Activated CD8-positive, alpha-beta T cell treated with anti-CD3 and anti-CD28 coated beads, Interleukin-2, amount 10 ng/mL, durations not matched to agents 7 days and 5 days (primary cell): ENCODE measurements around the gene SLC37A4. TPM values are rescaled to one million over a fixed set of nuclear protein-coding genes. Genes with fewer than 3 reads are reported as not detected.
"Not testable (repeated sequence)": the region's sequence is repeated elsewhere in the genome, so short reads cannot be mapped to it uniquely, and the experiment has no call there.

Experiments
- ATAC-seq: fragments of 150-1000 bp; cut with Tn5 transposase; one replicate; pipeline ENCODE4 v1.10.0; 2021; ENCODE audit warnings: moderate library complexity
- CTCF ChIA-PET: fragments of 350-600 bp; sonication (Branson Sonifier 250); formaldehyde crosslinking; loops from one replicate; lab custom pipeline; 2021; ENCODE audit warnings: antibody characterized with exemption; lab: Charles Lee
- POLR2A ChIA-PET: fragments of 350-600 bp; sonication (Branson Sonifier 250); formaldehyde crosslinking; loops from one replicate; lab custom pipeline; 2021; ENCODE audit warnings: antibody characterized with exemption; lab: Charles Lee
- DNase-seq: peaks from one replicate; pipeline ENCODE4 v3.0.0-alpha.2; 2020
- H3K27ac Mint-ChIP-seq: one replicate; pipeline ENCODE4 v1.8.0; 2021; ENCODE audit warnings: mild to moderate bottlenecking, mixed read lengths
- H3K27me3 Mint-ChIP-seq: one replicate; pipeline ENCODE4 v1.8.0; 2021; ENCODE audit warnings: low read depth, mixed read lengths
- H3K36me3 Mint-ChIP-seq: one replicate; pipeline ENCODE4 v1.8.0; 2021; ENCODE audit warnings: low read depth, mixed read lengths
- H3K4me1 Mint-ChIP-seq: one replicate; pipeline ENCODE4 v1.8.0; 2021; ENCODE audit warnings: low read depth, mixed read lengths
- H3K4me3 Mint-ChIP-seq: one replicate; pipeline ENCODE4 v1.8.0; 2021; ENCODE audit warnings: mild to moderate bottlenecking, mixed read lengths
- H3K9me3 Mint-ChIP-seq: one replicate; pipeline ENCODE4 v1.8.0; 2022; ENCODE audit warnings: mixed read lengths; ENCODE audit not compliant: insufficient read depth
- total RNA-seq, 2 experiments: library from RNA; stranded (reverse); gene quantifications; one replicate each; pipeline ENCODE4 v1.2.3, GENCODE V29; 2021

The SLC37A4 gene
- total RNA-seq, 2 experiments from 2014 or later = 22.4 to 26.6 TPM

DNA sequence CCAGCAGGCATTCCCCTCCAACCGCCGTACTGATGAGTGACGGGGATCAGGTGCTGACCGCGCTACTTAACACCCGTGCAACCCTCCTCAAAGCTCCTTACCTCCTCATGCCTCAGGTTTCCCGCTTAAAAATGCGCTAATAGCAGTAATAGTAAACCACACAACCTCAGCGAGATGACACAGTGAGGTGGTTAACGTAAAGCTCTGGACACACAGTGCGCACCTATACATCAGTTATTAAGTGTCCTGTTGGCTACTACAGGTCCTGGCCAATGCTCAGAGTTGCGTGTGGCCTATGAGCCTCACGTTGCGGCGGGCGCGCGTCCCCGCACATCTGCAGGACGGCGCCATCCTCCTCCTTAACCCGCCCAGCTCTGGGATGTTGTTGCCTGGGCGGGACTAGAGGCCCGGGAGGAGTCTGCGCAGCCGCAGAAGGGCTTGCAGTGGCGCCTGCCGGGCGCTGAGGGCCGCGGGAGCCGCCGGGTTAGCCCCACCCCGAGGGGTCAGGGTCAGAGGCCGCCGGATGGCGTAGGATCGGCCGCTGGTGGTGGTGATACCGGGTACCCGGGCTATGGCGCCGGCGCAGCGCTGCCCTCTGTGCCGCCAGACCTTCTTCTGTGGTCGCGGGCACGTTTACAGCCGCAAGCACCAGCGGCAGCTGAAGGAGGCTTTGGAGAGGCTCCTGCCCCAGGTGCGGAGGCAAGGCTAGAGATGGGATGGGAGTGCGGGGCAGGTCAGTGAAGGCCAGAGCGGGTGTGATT lies 32.9 kb downstream of the SLC37A4 start, which contains the start of gene CENATAC:
Gene CENATAC (plus strand): TSS at position 512 of the 761 bp plus-strand sequence. CDS start 60 bp downstream, at position 572.
- Mint-ChIP-seq H3K27ac (peak within 1 kb of the TSS; percentile 92), H3K4me3 (peak within 1 kb of the TSS; percentile 90), H3K4me1 (peaks cover 39% of the 10 kb centered on the region), H3K9me3 (no peaks in the 10 kb centered on the region), H3K36me3 (peaks cover 46% of the 10 kb centered on the region), H3K27me3 (no peaks in the 10 kb centered on the region)
- DNase-seq = peak; percentile 97
- ChIA-PET POLR2A (interaction anchor here (0.5 to 2.8 kb wide), 23 partner anchors 14 to 720 kb away, joined by 3 to 37 read pairs (median 4); partner anchors contain the start of genes DDX6, DPAGT1, RPS25 and SLC37A4), CTCF (interaction anchor here (0.7 to 1.6 kb wide), 10 partner anchors 15 to 595 kb away, joined by 3 to 9 read pairs (median 4); partner anchors contain the start of genes RPS25 and TRAPPC4)
- peak; percentile 96 for ATAC-seq

DNA sequence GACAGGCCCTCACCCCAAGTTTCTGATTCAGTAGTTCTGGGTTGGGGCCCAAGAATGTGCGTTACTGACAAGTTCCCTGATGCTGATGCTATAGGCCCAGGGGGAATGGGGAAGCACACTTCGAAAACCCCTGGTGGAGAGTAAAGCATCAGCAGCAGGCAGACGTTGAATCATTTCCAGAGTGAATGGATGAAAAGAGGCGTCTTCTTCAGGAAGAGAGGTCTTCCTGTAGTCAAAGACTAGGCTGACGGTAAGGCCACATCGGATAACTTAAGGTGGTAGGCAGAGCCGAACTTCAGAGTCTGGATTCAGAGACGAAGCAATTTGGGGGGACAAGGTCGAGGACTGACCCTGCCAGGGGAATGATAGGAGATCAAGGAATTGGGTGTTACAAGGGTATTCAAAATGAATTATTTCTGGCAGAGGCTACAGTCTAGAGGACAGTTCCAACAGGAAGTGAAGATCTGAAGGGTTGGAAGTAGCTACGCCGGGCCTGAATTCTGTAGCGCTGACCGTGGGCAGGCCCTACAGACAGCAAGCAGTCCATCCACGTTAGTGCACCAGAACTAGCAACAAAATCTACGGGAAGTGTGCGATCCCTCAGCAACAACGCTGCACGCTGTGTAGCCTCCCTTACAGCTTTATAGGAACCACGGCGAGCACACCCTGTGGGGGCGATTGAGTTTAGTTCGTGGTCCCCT lies 33.6 kb downstream of the SLC37A4 start:
- POLR2A ChIA-PET = interaction anchor here (0.6 to 2.8 kb wide), 20 partner anchors 13 to 720 kb away, joined by 3 to 37 read pairs (median 4); partner anchors contain the start of genes DPAGT1, RPS25, SLC37A4 and TRAPPC4
- Mint-ChIP-seq H3K27me3 (no peaks in the 10 kb centered on the region), H3K9me3 (no peaks in the 10 kb centered on the region), H3K4me1 (peaks cover 39% of the 10 kb centered on the region), H3K36me3 (peaks cover 42% of the 10 kb centered on the region), H3K4me3 (peak overlapping the region; percentile 90), H3K27ac (peak overlapping the region; percentile 92)
- CTCF ChIA-PET = interaction anchor here (0.7 to 1.6 kb wide), 10 partner anchors 16 to 595 kb away, joined by 3 to 9 read pairs (median 4); partner anchors contain the start of genes RPS25 and TRAPPC4
- ATAC-seq (peak; percentile 36), DNase-seq (peak; percentile 37)

DNA sequence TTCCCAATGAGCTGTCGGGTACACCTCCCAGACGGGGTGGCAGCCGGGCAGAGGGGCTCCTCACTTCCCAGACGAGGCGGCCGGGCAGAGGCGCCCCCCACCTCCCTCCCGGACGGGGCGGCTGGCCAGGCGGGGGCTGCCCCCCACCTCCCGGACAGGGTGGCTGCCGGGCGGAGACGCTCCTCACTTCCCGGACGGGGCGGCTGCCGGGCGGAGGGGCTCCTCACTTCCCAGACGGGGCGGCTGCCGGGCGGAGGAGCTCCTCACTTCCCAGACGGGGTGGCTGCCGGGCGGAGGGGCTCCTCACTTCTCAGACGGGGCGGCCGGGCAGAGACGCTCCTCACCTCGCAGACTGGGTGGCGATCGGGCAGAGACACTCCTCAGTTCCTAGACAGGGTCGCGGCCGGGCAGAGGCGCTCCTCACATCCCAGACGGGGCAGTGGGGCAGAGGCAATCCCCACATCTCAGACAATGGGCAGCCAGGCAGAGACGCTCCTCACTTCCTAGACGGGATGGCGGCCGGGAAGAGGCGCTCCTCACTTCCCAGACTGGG lies 39.1 kb downstream of the SLC37A4 start:
- ATAC-seq, H3K4me3 Mint-ChIP-seq, H3K9me3 Mint-ChIP-seq, H3K4me1 Mint-ChIP-seq, H3K36me3 Mint-ChIP-seq, CTCF ChIA-PET, H3K27ac Mint-ChIP-seq, H3K27me3 Mint-ChIP-seq, POLR2A ChIA-PET, DNase-seq: not testable (repeated sequence)

DNA sequence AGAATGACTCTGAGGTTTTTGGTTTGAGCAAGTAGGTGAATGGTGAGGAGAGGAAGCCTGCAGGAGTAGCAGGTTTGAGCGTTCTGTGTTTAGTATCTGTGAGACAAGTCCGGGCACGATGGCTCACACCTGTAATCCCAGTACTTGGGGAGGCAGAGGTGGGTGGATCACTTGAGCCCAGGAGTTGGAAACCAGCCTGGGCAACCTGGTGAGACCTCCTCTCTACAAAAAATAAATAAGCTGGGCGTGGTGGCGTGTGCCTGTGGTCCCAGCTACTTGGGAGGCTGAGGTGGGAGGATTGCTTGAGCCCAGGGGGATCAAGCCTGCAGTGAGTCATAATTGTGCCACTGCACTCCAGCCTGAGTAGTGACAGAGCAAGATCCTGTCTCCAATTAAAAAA lies 42.4 kb downstream of the SLC37A4 start:
- ATAC-seq = no peak
- POLR2A ChIA-PET = no interaction called here
- H3K4me1 Mint-ChIP-seq = no peaks in the 10 kb centered on the region

DNA sequence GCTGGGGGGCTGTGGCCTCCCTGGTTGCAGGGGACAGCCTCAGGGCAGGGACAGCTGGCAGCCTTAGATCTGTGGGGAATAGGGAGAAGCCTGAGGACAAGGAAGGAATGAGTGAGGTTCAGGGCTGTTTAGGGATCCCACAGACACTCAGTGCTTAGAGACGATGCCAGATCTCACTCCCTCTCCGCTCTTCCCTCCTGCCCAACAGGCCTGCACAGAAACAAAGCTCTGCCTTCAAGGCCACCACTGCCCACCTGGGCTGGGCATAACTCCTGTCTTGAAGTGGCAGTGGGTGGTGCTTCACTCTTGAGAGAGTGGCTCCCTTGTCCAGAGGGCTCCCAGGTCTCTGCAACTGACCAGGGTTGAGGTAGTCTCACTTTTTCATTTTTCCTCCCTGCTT lies 45.9 kb downstream of the SLC37A4 start:
- Mint-ChIP-seq H3K4me3 (no peak overlapping the region), H3K27me3 (no peaks in the 10 kb centered on the region), H3K4me1 (no peaks in the 10 kb centered on the region), H3K36me3 (no peaks in the 10 kb centered on the region), H3K27ac (no peak overlapping the region), H3K9me3 (no peaks in the 10 kb centered on the region)
- ChIA-PET CTCF (interaction anchor here (1.3 kb wide), 1 partner anchor 28 kb away, joined by 3 read pairs; the partner anchor contains the start of gene UPK2), POLR2A (interaction anchor here (1.0 kb wide), 1 partner anchor 33 kb away, joined by 3 read pairs; the partner anchor contains the start of gene RPS25)
- DNase-seq (no peak), ATAC-seq (no peak)

More for the DNA sequence above, 42.4 kb downstream of the SLC37A4 start:
- no peak for DNase-seq
- Mint-ChIP-seq H3K9me3 (no peaks in the 10 kb centered on the region), H3K4me3 (no peak overlapping the region), H3K36me3 (no peaks in the 10 kb centered on the region), H3K27me3 (no peaks in the 10 kb centered on the region), H3K27ac (no peak overlapping the region)
- CTCF ChIA-PET = no interaction called here

DNA sequence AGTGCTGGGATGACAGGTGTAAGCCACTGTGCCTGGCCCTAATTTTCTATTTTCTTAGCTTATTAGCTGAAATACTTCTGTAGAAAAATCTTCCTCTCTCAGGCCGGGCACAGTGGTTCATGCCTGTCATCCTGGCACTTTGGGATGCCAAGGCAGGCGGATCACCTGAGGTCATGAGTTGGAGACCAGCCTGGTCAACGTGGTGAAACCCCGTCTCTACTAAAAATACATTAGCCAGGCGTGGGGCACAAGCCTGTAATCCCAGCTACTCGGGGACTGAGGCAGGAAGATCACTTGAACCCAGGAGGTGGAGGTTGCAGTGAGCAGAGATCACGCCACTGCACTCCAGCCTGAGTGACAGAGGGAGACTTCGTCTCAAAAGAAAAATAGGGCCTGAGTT lies 46.3 kb downstream of the SLC37A4 start:
- DNase-seq, H3K36me3 Mint-ChIP-seq, H3K27me3 Mint-ChIP-seq, H3K4me1 Mint-ChIP-seq, ATAC-seq, H3K9me3 Mint-ChIP-seq, H3K27ac Mint-ChIP-seq, H3K4me3 Mint-ChIP-seq: not testable (repeated sequence)
- CTCF ChIA-PET = interaction anchor here (1.3 kb wide), 1 partner anchor 28 kb away, joined by 3 read pairs; the partner anchor contains the start of gene UPK2
- POLR2A ChIA-PET = interaction anchor here (0.6 to 1.0 kb wide), 2 partner anchors 13 to 33 kb away, joined by 3 to 4 read pairs; partner anchors contain the start of gene RPS25

DNA sequence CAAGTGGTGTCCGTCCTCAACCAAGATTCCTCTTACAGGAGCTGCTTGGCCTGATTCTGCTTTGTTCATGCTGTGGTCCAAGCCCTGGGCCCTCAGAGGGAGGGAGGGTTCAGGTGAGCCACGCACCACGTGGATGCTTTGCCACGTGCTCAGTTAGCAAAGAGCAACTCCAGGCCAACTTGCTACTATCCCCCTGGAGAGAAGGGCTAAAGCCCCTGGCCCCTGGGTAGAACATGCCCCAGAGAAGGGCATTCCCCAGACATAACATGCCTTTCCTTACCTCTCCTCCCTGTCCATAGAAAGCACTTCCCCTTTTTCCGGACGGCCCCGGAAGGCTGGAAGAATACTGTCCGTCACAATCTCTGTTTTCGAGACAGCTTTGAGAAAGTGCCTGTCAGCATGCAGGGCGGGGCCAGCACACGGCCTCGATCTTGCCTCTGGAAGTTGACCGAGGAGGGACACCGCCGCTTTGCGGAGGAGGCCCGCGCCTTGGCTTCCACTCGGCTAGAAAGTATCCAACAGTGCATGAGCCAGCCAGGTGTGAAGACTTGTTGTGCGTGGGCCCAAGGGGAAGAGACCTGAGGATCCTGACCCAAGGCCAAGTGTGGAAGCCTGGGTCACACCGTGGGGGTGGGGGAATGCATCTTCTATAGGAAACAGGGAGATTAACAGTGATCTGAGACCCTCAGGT lies 50.3 kb downstream of the SLC37A4 start:
- ATAC-seq (no peak), DNase-seq (no peak)
- Mint-ChIP-seq H3K9me3 (no peaks in the 10 kb centered on the region), H3K27ac (no peak overlapping the region), H3K36me3 (no peaks in the 10 kb centered on the region), H3K27me3 (peaks cover 5% of the 10 kb centered on the region), H3K4me3 (no peak overlapping the region), H3K4me1 (no peaks in the 10 kb centered on the region)
- ChIA-PET POLR2A (no interaction called here), CTCF (no interaction called here)

DNA sequence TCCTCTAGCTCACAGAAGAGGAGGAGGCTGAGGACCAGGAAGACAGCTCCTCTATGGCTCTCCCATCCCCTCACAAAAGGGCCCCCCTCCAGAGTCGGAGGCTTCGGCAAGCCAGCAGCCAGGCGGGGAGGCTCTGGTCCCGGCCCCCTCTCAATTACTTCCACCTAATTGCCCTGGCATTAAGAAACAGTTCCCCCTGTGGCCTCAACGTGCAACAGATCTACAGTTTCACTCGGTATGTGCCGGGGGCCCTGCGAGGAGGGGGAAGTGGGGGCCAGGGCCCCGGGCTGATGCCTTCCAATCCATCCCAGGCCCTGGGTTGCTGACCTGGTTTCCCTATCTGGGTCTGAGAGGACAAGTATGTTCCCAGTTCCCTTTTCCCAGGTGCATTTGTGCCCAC lies 51.2 kb downstream of the SLC37A4 start:
- no peak overlapping the region for H3K4me3 Mint-ChIP-seq
- H3K9me3 Mint-ChIP-seq = no peaks in the 10 kb centered on the region
- no peaks in the 10 kb centered on the region for H3K36me3 Mint-ChIP-seq
- ChIA-PET POLR2A (no interaction called here), CTCF (no interaction called here)
- ATAC-seq (no peak), DNase-seq (no peak)
- H3K27ac Mint-ChIP-seq = no peak overlapping the region
- no peaks in the 10 kb centered on the region for H3K4me1 Mint-ChIP-seq
- H3K27me3 Mint-ChIP-seq = peaks cover 12% of the 10 kb centered on the region

DNA sequence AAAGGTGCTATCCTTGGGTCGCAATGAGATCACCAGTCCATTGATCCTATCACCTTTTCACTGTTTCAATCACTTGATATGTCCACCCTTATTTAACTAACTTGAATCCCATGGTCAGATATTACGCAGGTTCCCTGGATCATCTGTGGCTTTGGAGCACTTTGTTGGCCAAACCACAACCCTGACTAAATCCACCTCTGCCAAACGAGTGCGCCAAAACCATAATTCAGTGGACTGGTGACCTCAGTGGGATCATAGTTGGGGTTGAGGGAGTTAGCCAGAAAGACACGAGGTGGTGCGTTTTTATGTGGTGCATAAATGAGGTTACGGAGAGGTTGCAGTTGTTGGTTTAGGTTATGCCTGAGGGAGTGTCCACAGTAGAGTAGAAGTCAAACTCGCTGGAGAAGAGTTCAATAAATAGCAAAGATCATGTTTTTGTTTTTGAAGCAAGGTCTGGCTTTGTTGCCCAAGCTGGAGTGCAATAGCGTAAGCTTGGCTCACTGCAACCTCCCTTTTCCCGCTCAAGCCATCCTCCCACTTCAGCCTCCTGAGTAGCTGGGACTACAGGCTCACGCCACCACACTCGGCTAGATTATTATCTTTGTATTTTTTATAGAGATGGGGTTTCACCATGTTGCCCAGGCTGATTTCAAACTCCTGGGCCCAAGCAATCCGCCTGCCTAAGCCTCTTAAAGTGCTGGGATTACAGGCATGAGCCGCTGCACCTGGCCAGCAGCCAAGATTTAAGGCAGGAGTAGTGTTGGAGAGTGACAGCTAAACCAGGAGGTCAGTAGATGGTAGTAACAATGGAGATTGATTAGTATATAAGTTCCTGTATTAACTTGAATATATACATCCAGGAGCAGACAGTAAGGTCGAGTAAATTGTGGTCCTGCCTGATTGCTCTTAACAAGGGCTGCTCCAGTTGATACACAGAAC lies 54.6 kb downstream of the SLC37A4 start:
- Mint-ChIP-seq H3K9me3 (no peaks in the 10 kb centered on the region), H3K4me1 (no peaks in the 10 kb centered on the region), H3K36me3 (no peaks in the 10 kb centered on the region), H3K27ac (no peak overlapping the region), H3K4me3 (no peak overlapping the region), H3K27me3 (peaks cover 15% of the 10 kb centered on the region)
- ATAC-seq = no peak
- ChIA-PET POLR2A (no interaction called here), CTCF (interaction anchor here (1.4 kb wide), 1 partner anchor 21 kb away, joined by 3 read pairs; no protein-coding TSS in a partner anchor)
- DNase-seq = no peak
